NCI-H2227 treated with DMSO at 0.1 percent for 48 hours (cell line): ENCODE measurements around the gene CUL3.

Experiments used
- DNase-seq: peaks from one replicate; lab custom pipeline; 2025; lab: John Stamatoyannopoulos, UW

CUL3 gene

DNA sequence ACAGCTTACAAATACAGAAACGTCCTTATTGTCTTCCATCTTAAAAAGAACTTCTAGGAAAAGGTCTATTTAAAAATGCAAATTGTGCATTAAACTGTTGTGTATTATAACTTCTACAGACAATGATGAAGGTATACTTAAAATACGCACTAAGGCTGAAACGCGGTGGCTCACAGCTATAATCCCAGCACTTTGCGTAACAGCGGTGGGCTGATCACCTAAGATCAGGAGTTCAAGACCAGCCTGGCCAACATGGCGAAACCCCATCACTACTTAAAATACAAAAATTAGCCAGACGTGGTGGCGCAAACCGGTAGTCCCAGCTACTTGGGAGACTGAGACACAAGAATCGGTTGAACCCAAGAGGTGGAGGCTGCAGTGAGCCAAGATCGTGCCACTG lies 4.9 kb downstream of the CUL3 start:
- DNase-seq = no peak

DNA sequence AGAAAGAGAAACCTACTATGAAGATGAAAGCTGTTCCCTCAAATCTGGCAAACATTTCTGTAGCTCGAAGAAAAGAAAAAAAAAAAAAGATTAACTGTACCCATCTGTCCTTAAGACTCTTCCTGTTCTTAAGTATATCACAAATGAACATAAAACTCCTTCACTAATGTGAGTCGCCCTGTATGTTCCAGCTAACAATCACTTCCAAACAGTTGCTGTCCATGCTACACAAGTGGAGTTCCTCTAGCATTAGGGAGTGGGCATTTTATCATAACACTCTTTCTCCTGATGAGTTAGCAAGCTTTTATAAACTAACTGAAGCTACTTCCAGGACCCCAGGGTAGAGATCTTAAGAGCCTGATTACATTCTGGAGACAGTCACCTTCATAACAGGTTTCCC lies 5.8 kb downstream of the CUL3 start:
- no peak for DNase-seq

DNA sequence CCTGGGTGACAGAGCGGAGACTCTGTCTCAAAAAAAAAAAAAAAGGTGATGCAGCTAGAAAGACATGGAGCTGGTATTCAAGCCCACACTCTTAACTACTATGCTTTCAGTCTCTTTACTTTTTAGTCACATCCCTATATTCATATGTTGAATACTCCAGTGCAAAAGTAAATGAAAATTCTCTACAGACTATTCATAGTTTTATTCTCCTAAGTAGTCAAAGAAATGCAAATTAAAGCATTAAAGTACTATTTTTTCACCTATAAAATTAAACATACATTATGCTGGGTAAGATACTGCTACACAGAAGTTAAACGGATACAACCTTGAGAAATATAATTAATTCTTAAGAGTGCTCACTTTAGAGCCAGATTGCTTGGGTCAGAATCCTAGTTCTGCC lies 7.6 kb downstream of the CUL3 start:
- no peak for DNase-seq

DNA sequence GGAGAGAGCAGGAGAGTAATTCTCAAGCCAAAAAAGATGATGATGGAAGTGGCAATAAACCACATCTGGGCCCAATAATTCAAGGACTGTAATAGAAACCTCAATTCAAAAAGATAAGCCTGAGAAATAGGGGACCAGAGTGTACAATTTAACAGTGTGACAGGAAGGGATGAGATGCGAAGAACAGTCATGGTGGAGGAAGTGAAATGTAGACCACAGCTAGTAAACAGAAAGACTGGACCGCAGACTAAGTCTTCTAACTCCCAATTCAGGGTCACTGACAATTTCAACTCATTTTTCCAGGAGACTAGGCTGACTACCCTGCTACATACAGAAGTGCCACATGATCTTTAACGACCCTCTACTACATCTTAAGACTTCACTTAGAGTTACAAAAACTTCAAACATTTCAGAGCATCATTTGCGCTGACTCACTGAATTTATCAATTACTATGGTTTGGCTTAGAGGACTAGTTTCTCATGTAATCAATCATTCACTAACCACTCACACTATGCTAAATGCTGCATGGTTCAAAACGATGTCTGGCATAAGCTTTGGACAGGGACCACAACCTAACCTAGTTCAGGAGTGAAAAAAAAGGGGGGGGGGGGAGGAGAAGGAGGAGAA lies 9.0 kb downstream of the CUL3 start:
- DNase-seq = no peak

DNA sequence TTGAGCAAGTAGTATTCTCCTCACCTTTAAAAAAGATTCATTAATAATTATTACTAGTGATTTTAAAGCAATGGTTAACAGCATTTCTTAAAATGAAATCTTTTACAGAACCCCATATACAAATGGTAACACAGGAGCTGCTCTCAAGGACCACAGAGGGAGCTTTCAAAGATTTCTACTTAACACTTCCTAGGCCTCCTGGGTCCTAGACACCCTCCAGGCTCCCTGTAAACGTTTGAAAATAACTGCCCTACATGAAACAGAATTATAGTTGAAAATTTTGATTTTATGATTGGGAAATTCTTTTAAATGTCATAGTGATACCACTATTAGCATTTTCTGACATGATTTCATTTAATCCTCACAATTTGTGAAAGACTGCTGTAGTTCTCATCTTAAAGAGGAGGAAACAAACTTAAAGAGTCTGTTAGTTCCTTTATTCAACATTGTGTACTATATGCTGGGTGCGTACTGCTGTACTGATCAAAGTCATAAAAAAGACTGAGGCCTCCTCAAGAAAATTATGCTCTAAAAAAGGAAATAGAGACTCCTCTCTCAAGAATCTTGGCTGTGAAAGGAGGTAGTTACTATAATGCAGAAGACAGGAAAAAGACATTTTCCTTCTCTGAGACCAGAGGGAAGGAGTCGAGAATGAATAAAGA lies 10.6 kb downstream of the CUL3 start:
- no peak for DNase-seq

DNA sequence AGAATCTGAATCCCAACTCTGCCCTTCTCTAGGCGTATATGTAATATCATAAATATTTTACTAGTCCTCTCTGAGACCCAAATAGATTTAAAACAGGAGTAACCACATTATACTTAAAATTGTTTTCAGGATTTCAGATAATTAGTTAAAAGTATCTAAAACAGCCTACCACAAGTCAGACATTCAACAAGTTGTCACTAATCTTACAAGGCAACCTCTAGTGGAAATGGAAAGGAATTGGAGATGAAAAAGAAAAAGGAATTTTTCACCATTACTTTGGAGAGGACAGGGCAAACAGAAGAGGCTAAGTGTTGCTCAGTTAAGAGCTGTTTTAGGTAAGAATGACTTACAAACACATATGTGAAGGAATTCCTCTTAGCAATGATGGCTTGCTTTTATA lies 11.4 kb downstream of the CUL3 start:
- no peak for DNase-seq

DNA sequence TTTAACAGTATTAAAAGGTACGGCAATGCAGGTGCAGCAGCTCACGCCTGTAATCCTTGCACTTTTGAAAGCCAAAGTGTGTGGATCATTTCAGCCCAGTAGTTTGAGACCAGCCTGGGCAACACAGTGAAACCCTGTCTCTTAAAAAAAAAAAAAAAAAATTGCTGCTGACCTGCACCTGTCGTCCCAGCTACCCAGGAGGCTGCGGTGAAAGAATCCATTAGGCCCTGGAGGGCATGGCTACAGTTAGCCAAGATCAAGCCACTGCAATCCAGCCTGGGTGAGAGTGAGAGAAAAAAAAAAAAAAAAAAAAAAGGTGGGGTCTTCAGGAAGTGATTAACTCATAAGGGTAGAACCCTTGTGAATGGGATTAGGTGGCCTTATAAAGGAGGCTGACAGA lies 12.8 kb downstream of the CUL3 start:
- no peak for DNase-seq

DNA sequence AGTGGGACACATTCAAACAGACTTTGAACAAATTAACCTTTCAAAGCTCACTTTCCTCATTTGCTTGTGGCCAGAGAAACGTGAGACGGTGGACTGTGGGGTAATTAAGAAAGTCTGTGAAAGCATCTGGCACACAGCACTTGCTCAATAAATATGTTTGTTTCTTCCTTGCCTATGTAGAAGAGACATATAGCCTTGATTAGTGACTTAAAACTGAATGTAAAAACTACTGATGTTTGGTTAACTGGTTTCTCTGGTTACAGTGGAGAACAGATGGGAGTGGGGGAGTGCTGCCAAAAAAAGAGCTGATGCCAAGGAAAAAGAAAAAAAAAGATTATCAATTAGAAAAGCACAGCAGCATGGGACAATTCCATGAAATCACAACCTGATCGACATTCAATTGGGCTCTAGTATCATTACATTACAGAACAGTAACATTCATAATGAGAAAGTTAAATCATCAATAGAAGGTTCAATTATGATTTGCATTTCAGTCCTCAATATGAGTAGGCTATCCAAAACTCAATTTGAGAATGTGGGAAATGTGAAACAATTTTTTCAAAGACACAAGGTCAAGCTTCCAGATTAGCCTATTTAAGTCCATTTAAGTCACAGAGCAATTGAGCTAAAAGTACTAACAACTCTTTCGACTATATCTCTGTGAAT lies 14.7 kb downstream of the CUL3 start:
- no peak for DNase-seq

DNA sequence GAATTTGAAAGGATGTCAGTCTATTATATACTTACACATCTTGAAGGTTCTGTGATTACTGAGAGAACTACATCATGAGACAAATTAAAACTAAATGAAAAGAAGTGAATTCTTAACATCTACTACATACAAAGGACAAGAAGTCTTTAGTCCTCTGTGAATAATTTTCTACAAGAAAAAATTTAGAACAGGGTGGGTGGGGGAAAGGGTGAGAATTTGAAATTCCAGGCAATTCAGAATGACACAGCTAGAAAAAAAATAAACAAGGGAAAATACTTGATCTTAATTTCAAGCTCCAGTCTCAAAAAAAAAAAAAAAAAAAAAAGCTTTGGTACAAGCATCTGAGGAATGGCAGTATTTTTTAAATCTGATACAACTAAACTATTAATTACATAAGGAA lies 15.5 kb downstream of the CUL3 start:
- no peak for DNase-seq

DNA sequence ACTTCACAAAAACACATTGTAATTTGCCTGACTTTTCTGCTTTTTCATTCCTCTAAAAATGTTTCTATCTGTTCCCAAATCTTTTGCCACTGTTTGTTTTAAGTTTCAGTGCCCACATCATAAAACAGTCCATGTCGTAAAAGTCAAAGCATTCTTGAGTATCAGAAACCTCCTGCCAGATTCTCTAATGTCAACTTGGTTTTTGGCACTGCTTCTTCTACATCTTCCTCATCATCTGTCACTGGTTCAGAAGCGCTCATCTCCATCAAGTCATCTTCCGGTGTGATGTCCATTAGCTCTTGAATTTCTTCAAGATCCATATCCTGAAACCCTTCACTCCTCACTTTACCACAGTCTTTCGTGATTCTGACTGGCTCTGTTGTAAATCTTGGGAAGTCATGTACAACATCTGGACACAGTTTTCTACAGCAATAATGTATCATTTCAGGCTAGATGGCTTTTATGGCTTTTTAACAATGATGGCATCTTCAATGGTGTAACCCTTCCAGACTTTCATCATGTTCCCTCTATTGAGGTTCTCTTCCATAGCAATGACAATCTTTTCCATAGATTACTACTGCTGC lies 19.6 kb downstream of the CUL3 start:
- DNase-seq = no peak

DNA sequence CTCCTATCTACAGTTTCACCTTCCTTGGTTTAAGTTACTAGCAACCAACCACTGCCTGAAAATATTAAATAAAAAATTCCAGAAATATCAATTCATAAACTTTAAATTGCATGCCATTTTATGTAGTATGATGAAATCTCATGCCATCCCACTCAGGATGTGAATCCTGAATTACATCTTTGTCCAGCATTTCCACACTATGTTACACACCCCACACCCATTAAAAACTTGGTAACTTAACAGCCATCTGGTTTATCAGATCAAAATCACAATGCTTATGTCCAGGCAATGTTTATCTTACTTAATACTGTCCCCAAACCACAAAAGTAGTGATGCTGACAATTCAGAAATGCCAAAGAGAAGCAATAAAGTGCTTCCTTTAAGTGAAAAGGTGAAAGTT lies 21.6 kb downstream of the CUL3 start:
- no peak for DNase-seq

DNA sequence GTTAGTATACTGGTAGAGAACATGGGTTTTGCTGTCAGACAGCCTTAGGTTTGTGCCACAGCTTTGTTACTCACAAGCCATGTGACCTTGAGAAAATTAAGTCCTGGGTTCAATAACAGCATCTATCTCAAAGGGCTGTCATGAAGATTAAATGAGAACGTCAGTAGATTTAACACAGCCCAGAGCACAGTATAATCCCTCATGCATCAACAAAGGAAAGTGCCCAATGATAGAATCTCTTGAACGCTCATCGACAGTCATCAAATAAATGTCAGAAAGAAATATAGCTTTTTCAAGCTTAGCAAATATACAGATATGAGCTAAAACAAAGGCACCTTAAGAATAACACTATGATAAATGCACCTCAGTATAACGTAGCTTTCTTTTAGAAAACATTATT lies 22.3 kb downstream of the CUL3 start:
- no peak for DNase-seq

DNA sequence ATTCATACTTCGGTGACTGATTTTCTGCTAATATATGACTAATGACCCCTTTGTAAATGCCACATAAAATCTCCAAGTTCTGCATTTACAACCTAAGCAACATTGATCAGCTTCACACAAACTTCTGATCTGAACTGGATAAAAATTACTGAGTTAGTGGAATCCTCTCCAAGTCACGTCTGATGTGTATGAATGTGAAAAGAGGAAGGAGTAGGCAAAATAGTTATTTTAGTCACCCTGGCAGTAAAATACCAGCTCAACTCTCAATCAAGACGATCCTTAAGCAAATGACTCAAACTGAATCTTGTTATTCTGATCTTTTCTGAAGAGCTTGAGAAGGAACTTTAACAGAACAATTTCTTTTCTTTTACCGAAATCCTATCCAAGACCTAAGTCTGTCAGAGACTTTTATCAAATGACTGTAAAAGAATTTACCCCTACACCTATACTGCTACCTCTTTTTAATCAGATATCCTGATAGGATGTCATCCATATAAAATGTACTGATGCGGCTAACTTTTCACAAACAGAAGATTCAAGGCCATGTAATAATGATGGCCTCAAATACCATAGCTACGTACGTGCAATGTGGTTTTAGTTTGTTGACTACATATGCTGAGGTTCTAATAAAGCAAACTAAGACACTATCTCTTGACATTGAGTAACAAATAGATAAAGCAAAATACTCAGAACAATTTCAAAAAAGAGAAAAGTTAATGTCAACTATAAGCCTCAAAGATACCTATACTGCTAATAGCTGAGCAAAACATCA lies 23.7 kb downstream of the CUL3 start:
- DNase-seq = no peak

DNA sequence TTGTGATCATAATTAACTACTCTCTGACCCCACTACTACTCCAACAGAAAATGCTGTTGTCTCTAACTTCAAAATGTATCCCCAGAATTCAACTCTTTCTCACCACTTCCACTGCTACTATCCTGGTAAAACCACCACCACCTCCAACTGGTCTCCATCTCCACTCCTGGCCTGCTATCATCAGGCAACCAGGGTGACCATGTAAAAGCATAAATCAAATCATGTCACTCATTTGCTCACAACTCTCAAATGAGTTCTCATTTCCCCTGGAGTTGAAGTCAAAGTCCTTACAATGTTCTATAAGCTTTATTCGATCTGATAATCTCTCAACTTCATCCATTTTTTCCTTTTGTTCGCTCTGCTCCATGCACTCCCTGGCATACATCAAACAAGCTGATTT lies 24.6 kb downstream of the CUL3 start:
- no peak for DNase-seq

DNA sequence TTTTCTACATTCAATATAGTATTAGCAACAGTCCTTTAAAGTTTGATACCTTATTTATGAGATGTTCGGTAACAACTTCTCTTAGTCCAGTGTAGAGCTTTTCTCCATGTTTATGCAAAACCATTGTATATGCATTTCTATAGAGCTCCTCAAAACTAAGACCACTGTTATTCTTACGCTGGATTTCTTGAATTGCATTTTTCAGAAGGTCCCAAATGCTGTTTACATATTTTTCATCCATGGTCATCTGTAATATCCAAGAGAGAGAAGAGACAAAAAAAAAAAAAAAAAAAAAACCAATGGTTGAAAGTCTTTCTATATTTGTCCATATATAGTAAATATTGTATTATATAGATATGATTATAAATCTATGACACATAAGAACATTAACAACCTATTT lies 27.6 kb downstream of the CUL3 start:
- no peak for DNase-seq

DNA sequence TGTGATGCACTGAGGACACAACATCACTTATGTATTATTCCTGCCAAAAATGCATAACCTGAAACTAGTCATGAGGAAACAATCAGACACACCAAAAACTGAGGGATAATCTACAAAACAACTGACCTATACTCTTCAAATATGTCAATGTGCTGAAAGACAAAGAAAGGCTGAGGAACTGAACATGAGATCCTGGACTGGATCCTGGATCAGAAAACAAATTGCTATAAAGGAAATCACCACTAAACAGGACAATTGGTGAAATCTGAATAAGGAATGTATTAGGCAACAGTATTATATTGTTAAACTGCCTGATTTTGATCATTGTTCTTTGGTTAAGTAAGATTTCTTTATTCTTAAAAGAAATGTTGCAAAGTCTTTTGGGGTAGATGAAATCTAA lies 28.8 kb downstream of the CUL3 start:
- DNase-seq = no peak

DNA sequence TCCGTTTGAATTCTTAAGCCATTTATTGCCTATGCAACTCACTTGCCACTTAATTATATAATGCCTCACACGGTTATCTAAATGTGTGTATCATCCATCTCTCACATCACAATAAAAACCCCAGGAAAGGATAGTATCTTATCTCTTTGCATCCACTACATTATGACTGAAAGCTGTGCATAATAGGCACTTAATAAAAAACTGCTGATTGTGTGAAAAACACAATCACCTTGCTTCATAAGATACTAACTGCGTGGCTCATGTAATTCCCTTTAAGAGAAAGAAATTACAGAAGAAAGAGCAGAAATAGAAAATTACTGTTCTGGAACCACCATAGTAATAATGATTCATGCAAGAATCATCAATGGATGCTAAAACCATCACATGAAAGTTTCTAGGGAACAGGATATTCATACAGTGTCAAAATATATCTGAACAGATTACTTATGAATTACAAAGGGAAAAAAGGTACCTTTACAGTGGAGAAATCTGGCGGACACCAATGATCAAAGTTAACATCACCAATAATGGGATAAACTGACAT lies 29.3 kb downstream of the CUL3 start:
- DNase-seq = no peak

DNA sequence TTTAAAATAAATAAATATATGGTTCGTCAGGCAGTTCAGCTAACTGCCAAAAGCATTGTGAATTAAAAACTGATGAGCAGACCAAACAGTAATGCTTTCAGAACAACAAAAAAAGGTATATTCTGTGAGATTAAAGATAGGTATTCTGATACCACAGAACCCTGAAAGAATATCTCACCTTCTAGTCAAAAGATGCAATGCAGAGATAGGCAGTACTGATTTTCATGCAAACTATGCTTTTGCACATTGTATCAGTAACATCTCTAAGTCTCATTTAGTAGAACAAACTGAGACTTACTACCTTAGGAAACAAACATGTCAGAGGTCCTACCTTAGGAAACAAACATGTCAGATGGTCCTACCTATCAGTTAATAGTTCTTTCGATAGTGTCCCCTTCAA lies 32.4 kb downstream of the CUL3 start:
- DNase-seq = no peak

DNA sequence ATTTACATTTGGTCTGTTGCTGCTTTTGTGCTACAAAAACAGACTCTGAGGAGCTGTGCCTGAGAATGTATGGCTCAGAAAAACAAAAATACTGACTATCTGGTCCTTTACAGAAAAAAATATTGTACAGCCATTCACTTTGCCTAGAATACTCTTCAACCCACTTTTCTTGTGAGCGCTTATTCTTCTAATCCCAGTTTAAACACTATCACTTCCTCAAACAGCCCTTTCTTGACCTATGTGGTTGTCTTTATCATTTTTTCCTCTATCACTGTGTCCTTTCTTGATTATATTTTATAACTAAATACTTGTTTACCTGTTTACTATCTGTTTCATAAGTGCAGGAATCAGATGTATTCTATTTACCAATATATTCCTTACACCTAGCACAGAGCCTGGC lies 33.5 kb downstream of the CUL3 start:
- no peak for DNase-seq

DNA sequence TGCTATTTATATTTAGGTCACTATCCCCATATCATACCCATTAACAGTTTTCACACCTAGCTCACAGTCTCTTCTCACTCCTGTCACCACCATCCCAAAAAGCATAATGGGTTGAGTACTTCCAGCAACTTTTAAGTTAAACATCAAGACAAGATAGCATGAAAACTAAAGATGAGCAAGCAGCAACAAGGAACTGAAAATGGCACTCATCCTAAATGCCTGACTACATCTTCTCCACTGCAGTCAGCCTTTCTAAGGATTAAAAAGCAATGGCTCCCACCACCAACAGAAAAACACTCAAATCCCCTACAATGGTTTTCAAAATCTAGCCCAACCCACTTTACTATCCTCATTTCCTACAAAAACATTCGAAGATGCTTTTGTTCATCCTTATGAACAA lies 38.2 kb downstream of the CUL3 start:
- DNase-seq = no peak

DNA sequence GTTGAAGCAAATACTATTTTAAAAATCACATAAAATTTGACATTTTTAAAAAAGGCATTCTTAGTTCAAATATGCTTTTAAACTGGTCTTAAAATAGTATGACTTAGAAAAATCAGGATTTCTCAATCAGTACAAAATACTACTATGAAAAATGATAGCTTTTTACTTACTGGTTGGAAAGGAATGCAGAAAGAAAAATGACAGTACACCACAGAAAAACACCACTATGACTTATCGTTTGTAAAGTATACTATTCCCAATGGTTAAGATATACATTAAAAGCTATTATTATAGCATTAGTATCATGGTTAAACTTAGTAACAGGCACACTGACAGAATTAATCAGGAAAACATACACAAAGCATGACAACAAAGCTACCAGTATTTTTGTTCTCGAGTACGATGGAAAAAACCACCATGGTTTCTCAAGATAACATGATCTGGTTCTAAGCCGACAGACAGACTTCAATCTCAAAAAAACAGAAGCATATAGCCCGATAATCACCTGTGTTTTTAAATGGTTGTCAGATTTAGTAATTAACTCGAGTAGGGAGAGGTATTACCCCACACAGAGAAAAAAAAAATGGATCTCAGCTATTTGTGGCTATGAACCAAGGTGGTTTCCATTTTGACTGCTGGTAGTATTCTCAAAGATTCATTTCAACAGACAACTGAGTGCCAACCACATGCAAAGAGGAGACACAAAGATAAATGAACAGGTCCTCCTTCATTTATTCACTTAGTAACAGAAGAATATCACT lies 39.1 kb downstream of the CUL3 start:
- DNase-seq = no peak

DNA sequence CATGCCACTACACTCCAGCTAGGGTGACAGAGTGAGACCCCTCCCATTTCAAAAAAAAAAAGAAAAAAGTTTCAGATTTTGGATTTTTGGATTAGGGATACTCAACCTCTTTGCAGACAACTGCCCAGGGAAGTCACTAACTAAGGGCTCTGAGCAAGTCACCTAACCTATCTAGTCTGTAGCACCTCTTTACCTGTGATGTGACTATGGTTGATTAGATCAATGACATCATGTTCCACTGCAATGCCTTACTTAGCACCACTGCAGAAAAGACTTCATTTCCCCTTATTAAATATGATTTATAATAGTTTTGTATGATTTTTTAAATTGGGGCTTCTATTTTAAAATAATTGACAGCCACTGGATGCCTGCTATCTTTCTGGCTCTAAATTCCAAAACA lies 41.2 kb downstream of the CUL3 start:
- DNase-seq = no peak
